Testis (tissue), 2 donors: ENCODE data around the gene ARL6.

Source experiments
- CTCF ChIP-seq, 3 experiments: fragments of 450-650 bp in 2 of 3; fragments of 200-600 bp in 1 of 3; sonication (generic) in 1 of 3; IDR thresholded peaks; one replicate each; pipeline ENCODE4 v1.5.1; 2016 to 2019; ENCODE audit warnings: antibody characterized with exemption in 3 of 3, mild to moderate bottlenecking in 2 of 3, moderate library complexity in 1 of 3
- POLR2A ChIP-seq: fragments of 450-650 bp; IDR thresholded peaks from one replicate; pipeline ENCODE4 v1.6.1; 2017; ENCODE audit warnings: antibody characterized with exemption, mild to moderate bottlenecking, moderate library complexity

- no peak for TF ChIP-seq POLR2A
- no peak for TF ChIP-seq CTCF (IDR thresholded peaks at IDR 0.05)
These were observed 84.2 kb downstream of the ARL6 start for GRCh38 chr3:97848779-97849178.
